Astrocyte (in vitro differentiated cells and primary cell): ENCODE measurements around the gene SHQ1. TPM values are rescaled to one million over a fixed set of nuclear protein-coding genes. Genes with fewer than 3 reads are reported as not detected.
A peak's percentile ranks its signal among the peaks of the same experiment; 100 is the strongest.
"Not testable (repeated sequence)": the region's sequence is repeated elsewhere in the genome, so short reads cannot be mapped to it uniquely, and the experiment has no call there.

Experiments used
- DNase-seq: peaks from one replicate; pipeline ENCODE4 v3.0.0-alpha.2; 2010; ENCODE audit warnings: low read depth
- FAIRE-seq: peaks from 2 replicates; lab custom pipeline; 2011; peaks lifted over from hg19 to GRCh38; lab: Jason Lieb, UNC
- H2AFZ ChIP-seq: 2 replicates; pipeline ENCODE4 v1.6.0; 2012; ENCODE audit warnings: low read depth, low read length, inconsistent platforms
- H3K27ac ChIP-seq: 2 replicates; pipeline ENCODE4 v1.5.1; 2011; ENCODE audit warnings: low read depth, low read length, inconsistent platforms
- H3K27me3 ChIP-seq: 2 replicates; pipeline ENCODE4 v1.6.0; 2011; ENCODE audit warnings: low read length, inconsistent platforms; ENCODE audit not compliant: insufficient read depth
- H3K36me3 ChIP-seq: 2 replicates; pipeline ENCODE4 v1.5.1; 2011; ENCODE audit warnings: low read length, inconsistent platforms; ENCODE audit not compliant: insufficient read depth
- H3K4me1 ChIP-seq: 2 replicates; pipeline ENCODE4 v1.5.1; 2011; ENCODE audit warnings: low read length, inconsistent platforms; ENCODE audit not compliant: insufficient read depth
- H3K4me2 ChIP-seq: 2 replicates; pipeline ENCODE4 v1.6.0; 2012; ENCODE audit warnings: low read length, inconsistent platforms
- H3K4me3 ChIP-seq: 2 replicates; pipeline ENCODE4 v1.5.1; 2011; ENCODE audit warnings: low read depth, mild to moderate bottlenecking, low read length, inconsistent platforms; ENCODE audit not compliant: insufficient read depth
- H3K79me2 ChIP-seq: 2 replicates; pipeline ENCODE4 v1.6.0; 2012; ENCODE audit warnings: mild to moderate bottlenecking, low read length, inconsistent platforms; ENCODE audit not compliant: insufficient read depth
- H3K9ac ChIP-seq: 2 replicates; pipeline ENCODE4 v1.6.0; 2012; ENCODE audit warnings: mild to moderate bottlenecking, low read length, inconsistent platforms
- H3K9me3 ChIP-seq: 2 replicates; pipeline ENCODE4 v1.5.1; 2012; ENCODE audit warnings: low read depth, mild to moderate bottlenecking, low read length, inconsistent platforms; ENCODE audit not compliant: insufficient read depth
- H4K20me1 ChIP-seq: 2 replicates; pipeline ENCODE4 v1.6.0; 2012; ENCODE audit warnings: low read length, inconsistent platforms; ENCODE audit not compliant: insufficient read depth
- H3K27ac Mint-ChIP-seq: one replicate; pipeline ENCODE4 v1.8.0; 2021; ENCODE audit warnings: mild to moderate bottlenecking, mixed read lengths; ENCODE audit not compliant: unreplicated experiment
- H3K27me3 Mint-ChIP-seq: one replicate; pipeline ENCODE4 v1.8.0; 2021; ENCODE audit warnings: low read depth, mixed read lengths; ENCODE audit not compliant: unreplicated experiment
- H3K36me3 Mint-ChIP-seq: one replicate; pipeline ENCODE4 v1.8.0; 2021; ENCODE audit warnings: low read depth, mixed read lengths; ENCODE audit not compliant: unreplicated experiment
- H3K4me1 Mint-ChIP-seq: one replicate; pipeline ENCODE4 v1.8.0; 2021; ENCODE audit warnings: low read depth, mixed read lengths; ENCODE audit not compliant: unreplicated experiment
- H3K4me3 Mint-ChIP-seq: one replicate; pipeline ENCODE4 v1.8.0; 2021; ENCODE audit warnings: mild to moderate bottlenecking, moderate library complexity, mixed read lengths; ENCODE audit not compliant: unreplicated experiment
- H3K9me3 Mint-ChIP-seq: one replicate; pipeline ENCODE4 v1.8.0; 2021; ENCODE audit warnings: mild to moderate bottlenecking, mixed read lengths; ENCODE audit not compliant: unreplicated experiment
- CTCF ChIP-seq: IDR thresholded peaks from 2 replicates; pipeline ENCODE4 v1.5.1; 2011; ENCODE audit warnings: low read depth, mild to moderate bottlenecking, inconsistent platforms, low read length, moderate library complexity; ENCODE audit not compliant: insufficient read depth
- EZH2 ChIP-seq: IDR thresholded peaks from 2 replicates; pipeline ENCODE4 v1.6.1; 2012; ENCODE audit warnings: mild to moderate bottlenecking, low read length, inconsistent platforms; ENCODE audit not compliant: insufficient read depth
- total RNA-seq: library from RNA; stranded (reverse); gene quantifications from 2 replicates; pipeline ENCODE4 v1.2.1, GENCODE V29; 2021

SHQ1 gene
- total RNA-seq, 1 donor from 2014 or later: 28.4 TPM

DNA sequence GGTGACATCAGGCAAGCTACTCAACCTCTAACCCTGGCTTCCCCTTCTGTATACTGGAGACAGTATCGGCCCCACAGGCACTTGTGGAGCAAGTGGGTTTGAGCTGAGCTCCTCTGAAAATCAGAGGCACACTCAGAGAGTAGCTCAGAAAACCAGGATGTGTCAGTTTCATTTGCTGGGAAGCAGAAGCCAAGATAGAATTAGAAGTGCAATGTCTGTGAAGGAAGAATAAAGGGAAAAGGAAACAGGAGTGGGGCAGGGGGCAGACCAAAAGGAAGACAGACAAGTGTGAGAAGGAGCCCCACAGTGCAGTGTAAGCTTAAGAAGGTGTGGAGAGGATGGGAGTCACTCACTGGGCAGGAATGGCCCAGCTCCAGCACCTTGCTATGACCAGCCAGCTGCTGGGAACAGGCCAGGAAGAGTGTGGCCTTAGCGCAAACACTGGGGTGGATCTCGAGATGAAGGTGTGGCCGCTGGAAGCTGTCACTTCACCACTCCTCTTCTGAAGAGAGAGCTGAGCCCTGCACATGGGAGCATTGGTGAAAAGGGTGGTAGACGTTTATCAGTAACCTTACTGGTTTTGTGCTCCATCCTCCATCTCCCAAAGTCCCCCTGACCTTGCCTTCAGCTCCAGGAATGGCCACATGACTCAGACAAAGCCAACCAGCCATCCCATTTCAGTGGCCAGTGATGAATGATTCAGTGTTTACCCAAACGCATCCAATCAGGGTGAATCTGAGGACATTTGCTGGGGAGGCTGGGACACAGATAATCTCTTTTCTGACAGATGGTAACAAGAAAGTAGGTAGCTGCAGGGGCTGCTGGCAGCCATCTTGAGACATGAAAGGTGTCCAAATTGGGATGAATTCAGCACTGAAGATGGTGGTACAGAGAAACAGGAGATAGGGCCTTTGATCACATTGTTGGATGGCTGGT lies 108.4 kb downstream of the SHQ1 start:
- Mint-ChIP-seq H3K36me3 (peaks cover 2% of the 10 kb centered on the region), H3K4me1 (no peaks in the 10 kb centered on the region), H3K27ac (no peak overlapping the region), H3K9me3 (peaks cover 12% of the 10 kb centered on the region), H3K4me3 (no peak overlapping the region), H3K27me3 (peaks cover 26% of the 10 kb centered on the region)
- no peaks in the 10 kb centered on the region for H3K36me3 ChIP-seq
- no peaks in the 10 kb centered on the region for H3K9me3 ChIP-seq
- H3K4me3 ChIP-seq: no peak overlapping the region
- TF ChIP-seq EZH2 (no peak), CTCF (no peak)
- FAIRE-seq (no peak), DNase-seq (no peak)
- H3K4me2 ChIP-seq: peak overlapping the region; percentile 83
- peak overlapping the region; percentile 83 for H2AFZ ChIP-seq
- peaks cover 8% of the 10 kb centered on the region for H3K27me3 ChIP-seq
- no peaks in the 10 kb centered on the region for H3K79me2 ChIP-seq
- H4K20me1 ChIP-seq: no peaks in the 10 kb centered on the region
- H3K9ac ChIP-seq: no peak overlapping the region
- no peak overlapping the region for H3K27ac ChIP-seq
- peaks cover 3% of the 10 kb centered on the region for H3K4me1 ChIP-seq

GRCh38 chr3:72738752-72739530 lies 109.3 kb downstream of the SHQ1 start:
- H3K27ac Mint-ChIP-seq: no peak overlapping the region
- H3K27me3 ChIP-seq: peaks cover 8% of the 10 kb centered on the region
- no peaks in the 10 kb centered on the region for H4K20me1 ChIP-seq
- H3K27ac ChIP-seq: no peak overlapping the region
- peak overlapping the region; percentile 83 for H3K4me2 ChIP-seq
- TF ChIP-seq CTCF (no peak), EZH2 (no peak)
- no peak for DNase-seq
- H3K36me3 ChIP-seq: no peaks in the 10 kb centered on the region
- peak overlapping the region; percentile 55 for H3K4me3 ChIP-seq
- H3K9ac ChIP-seq: peak overlapping the region; percentile 58
- H3K36me3 Mint-ChIP-seq: peaks cover 2% of the 10 kb centered on the region
- peak overlapping the region; percentile 77 for H3K4me3 Mint-ChIP-seq
- H3K9me3 ChIP-seq: no peaks in the 10 kb centered on the region
- no peaks in the 10 kb centered on the region for H3K79me2 ChIP-seq
- peaks cover 3% of the 10 kb centered on the region for H3K4me1 ChIP-seq
- H3K9me3 Mint-ChIP-seq: peaks cover 12% of the 10 kb centered on the region
- H2AFZ ChIP-seq: peak overlapping the region; percentile 83
- no peaks in the 10 kb centered on the region for H3K4me1 Mint-ChIP-seq
- peaks cover 26% of the 10 kb centered on the region for H3K27me3 Mint-ChIP-seq
- FAIRE-seq: no peak

DNA sequence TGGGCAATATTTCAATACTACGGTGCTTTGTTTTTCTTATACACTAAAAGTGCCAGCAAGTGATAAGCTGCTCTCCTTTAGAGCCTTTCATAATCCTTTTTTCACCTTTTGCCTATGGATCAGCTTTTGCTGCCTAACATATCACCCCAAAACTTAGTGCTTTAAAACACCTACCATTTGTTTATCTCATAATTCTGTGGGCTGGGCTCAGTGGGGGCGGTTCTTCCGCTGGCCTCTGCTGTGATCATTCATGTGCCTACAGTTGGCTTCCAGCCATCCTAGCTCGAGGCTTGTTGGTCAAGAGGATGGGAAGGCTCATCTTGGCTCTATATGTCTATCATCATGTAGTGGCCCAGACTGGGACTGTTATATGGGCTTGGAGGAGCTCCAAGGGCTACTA lies 113.2 kb downstream of the SHQ1 start:
- H3K4me3 Mint-ChIP-seq: not testable (repeated sequence)

More for the DNA sequence above, 113.2 kb downstream of the SHQ1 start:
- H3K27ac ChIP-seq, H3K27me3 ChIP-seq, H3K27ac Mint-ChIP-seq, H3K79me2 ChIP-seq, H4K20me1 ChIP-seq, H3K4me2 ChIP-seq, H3K36me3 Mint-ChIP-seq, H2AFZ ChIP-seq, H3K9ac ChIP-seq, H3K4me1 ChIP-seq, DNase-seq, H3K9me3 ChIP-seq, H3K4me3 ChIP-seq, H3K36me3 ChIP-seq, H3K4me1 Mint-ChIP-seq: not testable (repeated sequence)
- peaks cover 15% of the 10 kb centered on the region for H3K9me3 Mint-ChIP-seq
- FAIRE-seq: peak; percentile 94
- H3K27me3 Mint-ChIP-seq: peaks cover 22% of the 10 kb centered on the region
